Transverse colon (tissue), 4 donors: ENCODE measurements around the gene LMAN1L. TPM values are rescaled to one million over a fixed set of nuclear protein-coding genes. Genes with fewer than 3 reads are reported as not detected.

Experiments
- DNase-seq: peaks from one replicate; pipeline ENCODE4 v3.0.0-alpha.2; 2019
- H3K27ac ChIP-seq, 4 donors: fragments of 200-600 bp; sonication (generic); 2 replicates each; pipeline ENCODE4 v1.5.1; 2016 to 2018; ENCODE audit warnings: inconsistent platforms in 4 of 4
- H3K27me3 ChIP-seq: fragments of 200-600 bp; sonication (generic); 2 replicates; pipeline ENCODE4 v1.5.1; 2017; ENCODE audit warnings: inconsistent platforms
- H3K36me3 ChIP-seq, 4 donors: fragments of 200-600 bp; sonication (generic); 2 replicates each; pipeline ENCODE4 v1.5.1; 2017 to 2019; ENCODE audit warnings: inconsistent platforms in 4 of 4
- H3K4me1 ChIP-seq, 4 donors: fragments of 200-600 bp; sonication (generic); 2 replicates each; pipeline ENCODE4 v1.5.1; 2017 to 2020; ENCODE audit warnings: inconsistent platforms in 4 of 4
- H3K4me3 ChIP-seq, 4 donors: fragments of 200-600 bp; sonication (generic); 1 replicate in 1 of 4; 2 replicates in 3 of 4; pipeline versions ENCODE4 v1.5.1 to v1.6.1; 2017 to 2019; ENCODE audit warnings: inconsistent platforms in 4 of 4
- H3K9me3 ChIP-seq, 2 donors: fragments of 200-600 bp; sonication (generic); 2 replicates each; pipeline ENCODE4 v1.5.1; 2017 to 2019; ENCODE audit warnings: inconsistent platforms in 2 of 2
- EP300 ChIP-seq: sonication (generic); formaldehyde crosslinking; IDR thresholded peaks from one replicate; pipeline ENCODE4 v1.6.1; 2017; ENCODE audit warnings: antibody characterized with exemption, low read depth
- POLR2A ChIP-seq: fragments of 450-650 bp; IDR thresholded peaks from one replicate; pipeline ENCODE4 v1.6.1; 2016; ENCODE audit warnings: antibody characterized with exemption, mild to moderate bottlenecking, moderate library complexity
- POLR2AphosphoS5 ChIP-seq, 3 donors: sonication (generic); formaldehyde crosslinking; IDR thresholded peaks; one replicate each; pipeline ENCODE4 v1.6.1; 2016; ENCODE audit warnings: antibody characterized with exemption in 3 of 3
- WGBS, 2 donors: methylation state at CpG; one replicate each; pipeline ENCODE4 v1.1.5; 2018; ENCODE audit warnings: low coverage in 1 of 2; 5-methylcytosine and 5-hydroxymethylcytosine counted together
- in situ Hi-C, 4 donors: fragments of 200-750 bp; cut with MboI; loops; one replicate each; pipeline versions ENCODE4 v1.15.0 to v1.15.1; 2017; ENCODE audit warnings: low sequenced_read_pairs in 3 of 4, low pct_ligation_motif_present in 1 of 4, low pct_unique_long_range_greater_than_20kb in 1 of 4
- intact Hi-C: fragments of 100-400 bp; cut with DNase I; formaldehyde crosslinking; loops from one replicate; pipeline ENCODE4 v1.15.1; 2023; ENCODE audit warnings: low total_unique reads
- total RNA-seq, 4 donors: library from RNA; depleted of rRNA; stranded (reverse); fragments of >200 nt; gene quantifications; one replicate each; pipeline ENCODE4 v1.1.0, GENCODE V29; 2016
- TF ChIP-seq, protein P1 (sequence below), 5 experiments: fragments of 200-600 bp in 3 of 5; fragments of 450-650 bp in 2 of 5; sonication (generic) in 3 of 5; IDR thresholded peaks; 1 replicate in 2 of 5; 2 replicates in 3 of 5; pipeline ENCODE4 v1.5.1; 2016 to 2017; ENCODE audit warnings: antibody characterized with exemption in 5 of 5, inconsistent platforms in 3 of 5, mild to moderate bottlenecking in 2 of 5, moderate library complexity in 1 of 5

Gene LMAN1L
- total RNA-seq, 4 donors from 2014 or later: 20.2 TPM; not detected in 3

DNA sequence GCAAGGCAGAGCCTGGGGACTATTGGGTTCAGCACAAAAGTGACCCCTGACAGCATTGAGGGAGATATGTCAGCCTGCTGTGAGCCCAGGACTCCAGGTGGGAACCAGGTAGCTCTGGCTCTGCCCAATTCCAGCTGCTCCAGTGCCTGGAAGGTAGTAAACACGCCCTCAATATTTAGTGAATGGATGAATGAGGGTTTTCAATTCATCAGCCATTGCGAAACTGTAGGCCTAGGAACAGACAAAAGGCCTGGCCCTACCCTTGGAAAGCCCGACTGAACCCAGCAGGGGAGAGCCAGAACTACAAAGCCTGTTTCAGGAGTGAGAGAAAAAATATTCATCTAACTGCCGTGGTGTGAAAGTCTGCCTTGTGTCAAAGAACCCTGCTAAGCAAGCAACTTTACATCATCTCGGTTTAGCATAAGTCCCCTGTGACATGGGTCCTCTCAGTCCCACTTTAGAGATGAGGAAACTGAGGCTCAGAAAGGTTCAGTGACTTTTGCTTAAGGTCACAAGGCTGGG is 38.8 kb upstream of the LMAN1L start:
- H3K36me3 ChIP-seq: no peaks in the 10 kb centered on the region
- H3K9me3 ChIP-seq: no peaks in the 10 kb centered on the region
- 25 to 32% methylated on average over 2 to 5 of the region's 5 CpGs for WGBS, 2 donors
- H3K4me1 ChIP-seq: peaks cover 12 to 66% (median 36%) of the 10 kb centered on the region in 4 donors
- DNase-seq: peak; percentile 33
- H3K4me3 ChIP-seq: no peak overlapping the region
- TF ChIP-seq EP300 (no peak), POLR2A (no peak)
- no peaks in the 10 kb centered on the region for H3K27me3 ChIP-seq
- intact Hi-C loops: loop anchor here (5.0 kb wide), 1 partner anchor 179 kb away; no protein-coding TSS in a partner anchor
- in situ Hi-C loops: loop anchor here in 3 of 4 donors (10.0 to 25.0 kb wide), 2 partner anchors 171 to 386 kb away; no protein-coding TSS in a partner anchor
- H3K27ac ChIP-seq: peak overlapping the region; percentile 43 to 57 (median 54)

DNA sequence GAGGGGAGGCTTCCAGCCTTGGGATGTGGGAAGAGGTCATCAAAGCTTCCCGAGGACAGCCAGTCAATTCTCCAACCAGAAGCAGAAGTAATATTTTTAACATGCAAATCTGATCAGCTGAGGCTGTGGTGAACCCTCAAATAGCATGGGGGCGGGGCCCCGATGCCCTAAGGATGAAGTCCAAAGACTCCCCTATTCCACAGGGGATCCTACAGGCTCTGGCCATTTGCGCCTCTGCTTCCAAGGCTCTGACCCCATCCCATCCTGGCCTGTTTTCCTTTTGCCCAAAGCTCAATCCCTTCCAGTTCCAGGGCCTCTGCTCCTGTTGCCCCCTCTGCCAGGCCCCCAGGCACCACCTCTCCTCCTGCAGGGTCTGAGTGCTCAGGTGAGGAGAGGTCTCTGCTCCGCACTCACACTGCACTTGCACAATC is 37.5 kb upstream of the LMAN1L start:
- no peak for TF ChIP-seq POLR2AphosphoS5 (IDR thresholded peaks at IDR 0.05)
- TF ChIP-seq, protein P1, sequence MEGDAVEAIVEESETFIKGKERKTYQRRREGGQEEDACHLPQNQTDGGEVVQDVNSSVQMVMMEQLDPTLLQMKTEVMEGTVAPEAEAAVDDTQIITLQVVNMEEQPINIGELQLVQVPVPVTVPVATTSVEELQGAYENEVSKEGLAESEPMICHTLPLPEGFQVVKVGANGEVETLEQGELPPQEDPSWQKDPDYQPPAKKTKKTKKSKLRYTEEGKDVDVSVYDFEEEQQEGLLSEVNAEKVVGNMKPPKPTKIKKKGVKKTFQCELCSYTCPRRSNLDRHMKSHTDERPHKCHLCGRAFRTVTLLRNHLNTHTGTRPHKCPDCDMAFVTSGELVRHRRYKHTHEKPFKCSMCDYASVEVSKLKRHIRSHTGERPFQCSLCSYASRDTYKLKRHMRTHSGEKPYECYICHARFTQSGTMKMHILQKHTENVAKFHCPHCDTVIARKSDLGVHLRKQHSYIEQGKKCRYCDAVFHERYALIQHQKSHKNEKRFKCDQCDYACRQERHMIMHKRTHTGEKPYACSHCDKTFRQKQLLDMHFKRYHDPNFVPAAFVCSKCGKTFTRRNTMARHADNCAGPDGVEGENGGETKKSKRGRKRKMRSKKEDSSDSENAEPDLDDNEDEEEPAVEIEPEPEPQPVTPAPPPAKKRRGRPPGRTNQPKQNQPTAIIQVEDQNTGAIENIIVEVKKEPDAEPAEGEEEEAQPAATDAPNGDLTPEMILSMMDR (IDR thresholded peaks at IDR 0.05): no peak
- TF ChIP-seq POLR2A: no peak
- no peak for TF ChIP-seq EP300
- WGBS, 2 donors: 60 to 69% methylated on average over 1 to 5 of the region's 5 CpGs
- intact Hi-C loops (no loop called here), in situ Hi-C loops (loop anchor here in 2 of 4 donors (10.0 kb wide), 1 partner anchor 170 kb away; no protein-coding TSS in a partner anchor)
- no peak for DNase-seq
- Histone ChIP-seq H3K4me1 (peaks cover 14 to 79% (median 45%) of the 10 kb centered on the region in 4 donors), H3K36me3 (no peaks in the 10 kb centered on the region), H3K4me3 (no peak overlapping the region), H3K27me3 (no peaks in the 10 kb centered on the region), H3K27ac (peak overlapping the region in 1 of 4 donors; percentile 10), H3K9me3 (no peaks in the 10 kb centered on the region)

DNA sequence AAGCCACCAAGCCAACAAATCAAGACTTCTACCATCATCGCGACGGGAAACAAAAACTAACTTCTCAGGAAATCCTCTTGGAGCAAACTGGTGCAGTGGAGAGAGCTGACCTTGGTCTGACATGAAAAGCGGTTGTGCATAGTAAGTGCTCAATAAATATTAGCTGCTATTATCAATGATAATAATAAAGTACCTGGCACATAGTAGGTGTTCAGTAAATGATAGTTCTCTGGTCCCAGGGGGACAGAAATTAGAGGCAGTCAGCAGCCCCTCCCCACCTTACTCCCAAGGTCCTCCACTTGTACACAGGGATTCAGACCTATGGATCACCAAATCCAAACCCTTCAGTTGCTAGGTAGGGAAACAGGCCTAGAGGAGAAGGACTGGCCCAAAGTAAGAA is 36.7 kb upstream of the LMAN1L start:
- peaks cover 21 to 84% (median 52%) of the 10 kb centered on the region in 4 donors for H3K4me1 ChIP-seq
- intact Hi-C loops (no loop called here), in situ Hi-C loops (loop anchor here in 2 of 4 donors (10.0 kb wide), 1 partner anchor 169 kb away; no protein-coding TSS in a partner anchor)

DNA sequence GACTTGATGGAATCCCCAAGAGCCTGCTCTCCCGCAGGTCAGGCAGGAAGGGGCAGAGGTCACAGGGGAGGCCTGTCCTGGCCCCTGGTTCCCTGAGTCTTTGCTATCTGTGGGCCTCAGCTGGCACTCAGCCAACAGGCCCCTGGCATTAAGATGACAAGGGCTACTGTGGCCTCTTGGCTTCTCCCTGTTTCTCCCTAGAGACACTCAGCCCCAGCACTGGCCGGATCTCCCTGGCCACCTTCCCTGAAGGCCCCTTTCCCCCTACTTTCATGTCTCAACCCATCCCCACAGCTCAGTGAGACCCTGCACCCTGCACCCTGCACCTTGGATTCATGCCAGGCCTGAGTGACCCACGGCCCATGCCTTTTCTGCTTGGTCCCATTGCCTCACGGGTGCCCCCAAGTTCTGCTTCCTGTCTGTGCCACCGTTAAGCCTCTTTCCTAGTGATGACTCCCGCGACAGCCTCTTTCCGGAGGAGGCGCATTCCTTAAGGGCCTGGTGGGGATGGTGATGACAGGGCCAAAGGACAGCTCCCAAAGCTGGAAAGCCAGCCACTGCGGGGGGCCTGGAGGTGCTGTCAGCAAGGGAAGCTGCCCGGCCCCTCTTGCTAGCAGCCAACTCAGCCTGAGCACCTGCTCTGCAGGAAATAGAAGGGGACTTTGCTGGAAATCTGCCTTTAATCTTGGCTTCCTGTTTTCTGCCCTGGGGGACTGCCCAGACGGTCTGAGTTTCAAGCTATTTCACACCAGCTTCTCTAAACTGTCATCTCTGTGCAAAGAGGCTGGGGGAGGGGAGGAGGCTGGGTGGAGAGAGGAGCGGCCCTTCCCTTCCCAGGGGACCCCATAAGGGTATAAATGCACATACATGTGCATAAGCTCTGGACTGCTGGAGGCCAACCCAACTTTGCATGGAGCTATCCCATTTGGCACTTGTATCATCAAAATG is 35.5 kb upstream of the LMAN1L start:
- TF ChIP-seq, protein P1 (IDR thresholded peaks at IDR 0.05): no peak
- TF ChIP-seq EP300 (no peak), POLR2A (no peak), POLR2AphosphoS5 (IDR thresholded peaks at IDR 0.05) (no peak)
- Histone ChIP-seq H3K27ac (peak overlapping the region; percentile 77 to 87 (median 81)), H3K36me3 (no peaks in the 10 kb centered on the region), H3K4me1 (peaks cover 29 to 86% (median 56%) of the 10 kb centered on the region in 4 donors), H3K4me3 (no peak overlapping the region), H3K9me3 (no peaks in the 10 kb centered on the region), H3K27me3 (no peaks in the 10 kb centered on the region)
- 42% methylated on average over 13 of the region's 13 CpGs; no CpG with 5 or more reads in 1 of the 2 donors for WGBS, 2 donors
- intact Hi-C loops: no loop called here
- in situ Hi-C loops: loop anchor here in 2 of 4 donors (10.0 kb wide), 1 partner anchor 168 kb away; no protein-coding TSS in a partner anchor
- peak; percentile 42 for DNase-seq

More for the DNA sequence above, 36.7 kb upstream of the LMAN1L start:
- H3K4me3 ChIP-seq: no peak overlapping the region
- TF ChIP-seq, protein P1 (IDR thresholded peaks at IDR 0.05): no peak
- TF ChIP-seq POLR2AphosphoS5 (IDR thresholded peaks at IDR 0.05) (no peak), POLR2A (no peak), EP300 (no peak)
- H3K27me3 ChIP-seq: no peaks in the 10 kb centered on the region
- no peaks in the 10 kb centered on the region for H3K36me3 ChIP-seq
- WGBS, 2 donors: 95% methylated on average over 4 of the region's 4 CpGs; no CpG with 5 or more reads in 1 of the 2 donors
- no peaks in the 10 kb centered on the region for H3K9me3 ChIP-seq
- peak overlapping the region in 2 of 4 donors; percentile 10 to 77 for H3K27ac ChIP-seq
- DNase-seq: no peak
